Measurements from ENCODE around the gene HDAC5.

- TF ChIP-seq, protein P1, sequence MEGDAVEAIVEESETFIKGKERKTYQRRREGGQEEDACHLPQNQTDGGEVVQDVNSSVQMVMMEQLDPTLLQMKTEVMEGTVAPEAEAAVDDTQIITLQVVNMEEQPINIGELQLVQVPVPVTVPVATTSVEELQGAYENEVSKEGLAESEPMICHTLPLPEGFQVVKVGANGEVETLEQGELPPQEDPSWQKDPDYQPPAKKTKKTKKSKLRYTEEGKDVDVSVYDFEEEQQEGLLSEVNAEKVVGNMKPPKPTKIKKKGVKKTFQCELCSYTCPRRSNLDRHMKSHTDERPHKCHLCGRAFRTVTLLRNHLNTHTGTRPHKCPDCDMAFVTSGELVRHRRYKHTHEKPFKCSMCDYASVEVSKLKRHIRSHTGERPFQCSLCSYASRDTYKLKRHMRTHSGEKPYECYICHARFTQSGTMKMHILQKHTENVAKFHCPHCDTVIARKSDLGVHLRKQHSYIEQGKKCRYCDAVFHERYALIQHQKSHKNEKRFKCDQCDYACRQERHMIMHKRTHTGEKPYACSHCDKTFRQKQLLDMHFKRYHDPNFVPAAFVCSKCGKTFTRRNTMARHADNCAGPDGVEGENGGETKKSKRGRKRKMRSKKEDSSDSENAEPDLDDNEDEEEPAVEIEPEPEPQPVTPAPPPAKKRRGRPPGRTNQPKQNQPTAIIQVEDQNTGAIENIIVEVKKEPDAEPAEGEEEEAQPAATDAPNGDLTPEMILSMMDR (IDR thresholded peaks at IDR 0.05): no peak
- no peak for TF ChIP-seq POLR2A (IDR thresholded peaks at IDR 0.05)
Observed at GRCh38 chr17:44155488-44155887, 32.0 kb upstream of the HDAC5 start.
